DLD1 (cell line): ENCODE data around the gene SATB2.

Experiments used
- in situ Hi-C: cut with HindIII; loops from 2 replicates; pipeline ENCODE4 v1.10.0; 2017; ENCODE audit warnings: low sequenced_read_pairs

Gene SATB2

GRCh38 chr2:199273042-199273511, 184.7 kb downstream of the SATB2 start:
- in situ Hi-C loops: no loop called here

GRCh38 chr2:199261936-199262335, 195.8 kb downstream of the SATB2 start:
- in situ Hi-C loops: no loop called here

- in situ Hi-C loops: no loop called here
Observed at GRCh38 chr2:199261239-199261638, 196.5 kb downstream of the SATB2 start.

- in situ Hi-C loops: no loop called here
Observed at GRCh38 chr2:199259671-199260070, 198.1 kb downstream of the SATB2 start.

- in situ Hi-C loops: no loop called here
Observed at GRCh38 chr2:199258291-199258690, 199.4 kb downstream of the SATB2 start.

- in situ Hi-C loops: no loop called here
Observed at GRCh38 chr2:199257261-199258224, 200.2 kb downstream of the SATB2 start.

- in situ Hi-C loops: no loop called here
Observed at GRCh38 chr2:199230091-199230490, 227.6 kb downstream of the SATB2 start.

- in situ Hi-C loops: no loop called here
Observed at GRCh38 chr2:199228887-199229819, 228.6 kb downstream of the SATB2 start.

GRCh38 chr2:199223791-199224190, 233.9 kb downstream of the SATB2 start:
- in situ Hi-C loops: no loop called here

GRCh38 chr2:199220920-199221319, 236.8 kb downstream of the SATB2 start:
- in situ Hi-C loops: no loop called here

- in situ Hi-C loops: no loop called here
Observed at GRCh38 chr2:199219551-199219950, 238.2 kb downstream of the SATB2 start.
